Spleen (tissue), 11 donors: ENCODE measurements around the gene SHANK2. TPM values are rescaled to one million over a fixed set of nuclear protein-coding genes. Genes with fewer than 3 reads are reported as not detected.
"Not testable (repeated sequence)": the region's sequence is repeated elsewhere in the genome, so short reads cannot be mapped to it uniquely, and the experiment has no call there.

Experiments used
- DNase-seq: peaks from one replicate; pipeline ENCODE4 v3.0.0-alpha.2; 2020
- H3K27ac ChIP-seq, 8 donors: fragments of 200-600 bp; sonication (generic) in 7 of 8; 1 replicate in 4 of 8; 2 replicates in 4 of 8; pipeline versions ENCODE4 v1.5.0 to v1.8.0; 2016 to 2021; ENCODE audit warnings: inconsistent platforms in 4 of 8, mild to moderate bottlenecking in 4 of 8, moderate library complexity in 1 of 8
- H3K27me3 ChIP-seq, 7 donors: fragments of 200-600 bp; sonication (generic) in 6 of 7; replicated peaks in 1 of 7; 1 replicate in 4 of 7; 2 replicates in 3 of 7; pipeline versions ENCODE4 v1.5.0 to v1.8.0; 2016 to 2021; ENCODE audit warnings: inconsistent platforms in 3 of 7, mild to moderate bottlenecking in 1 of 7
- H3K36me3 ChIP-seq, 6 donors: fragments of 200-600 bp; sonication (generic) in 5 of 6; 1 replicate in 4 of 6; 2 replicates in 2 of 6; pipeline versions ENCODE4 v1.5.0 to v1.8.0; 2016 to 2021; ENCODE audit warnings: inconsistent platforms in 2 of 6
- H3K4me1 ChIP-seq, 6 donors: fragments of 200-600 bp; sonication (generic) in 5 of 6; 1 replicate in 3 of 6; 2 replicates in 3 of 6; pipeline versions ENCODE4 v1.5.0 to v1.8.0; 2016 to 2021; ENCODE audit warnings: inconsistent platforms in 3 of 6
- H3K4me3 ChIP-seq, 8 donors: fragments of 200-600 bp; sonication (generic) in 7 of 8; 1 replicate in 4 of 8; 2 replicates in 4 of 8; pipeline versions ENCODE4 v1.5.0 to v1.8.0; 2016 to 2021; ENCODE audit warnings: inconsistent platforms in 4 of 8, mild to moderate bottlenecking in 4 of 8, moderate library complexity in 2 of 8
- H3K9me3 ChIP-seq, 8 donors: fragments of 200-600 bp; sonication (generic) in 7 of 8; 1 replicate in 4 of 8; 2 replicates in 4 of 8; pipeline versions ENCODE4 v1.5.0 to v1.8.0; 2016 to 2021; ENCODE audit warnings: inconsistent platforms in 4 of 8
- POLR2A ChIP-seq, 3 donors: fragments of 450-650 bp; IDR thresholded peaks; one replicate each; pipeline ENCODE4 v1.5.1; 2017; ENCODE audit warnings: antibody characterized with exemption in 3 of 3, mild to moderate bottlenecking in 1 of 3
- POLR2AphosphoS5 ChIP-seq, 3 donors: sonication (generic); formaldehyde crosslinking; IDR thresholded peaks; one replicate each; pipeline ENCODE4 v1.5.1; 2017; ENCODE audit warnings: antibody characterized with exemption in 3 of 3
- WGBS, 5 donors: extraction: QIAGEN DNeasy Blood & Tissue Kit in 3 of 5; methylation state at CpG; one replicate each; pipeline versions ENCODE4 v1.1.5 to v1.1.7; 2013 to 2018; 5-methylcytosine and 5-hydroxymethylcytosine counted together
- intact Hi-C: fragments of 100-400 bp; cut with DNase I; formaldehyde crosslinking; loops from one replicate; pipeline ENCODE4 v1.15.0; 2023; ENCODE audit warnings: low total_unique reads
- polyA plus RNA-seq, 3 donors: library from polyadenylated mRNA; stranded (reverse); fragments of 200-250 nt; gene quantifications; one replicate each; pipeline ENCODE4 v1.2.1, GENCODE V29; 2013
- total RNA-seq, 7 donors: library from RNA; depleted of rRNA in 3 of 7; stranded (reverse); fragments of >200 nt in 3 of 7; fragmentation: NEBNext Ultra II Directional in 4 of 7; extraction: Animal tissue kit (Norgen Biotek cat#: 25700) in 4 of 7; gene quantifications; one replicate each; pipeline versions ENCODE4 v1.1.0 to v1.2.1, GENCODE V29; 2016 to 2021
- TF ChIP-seq, protein P1 (sequence below), 11 experiments: fragments of 200-600 bp in 7 of 11; fragments of 450-650 bp in 4 of 11; sonication (generic) in 4 of 11; IDR thresholded peaks in 8 of 11; conservative IDR thresholded peaks in 3 of 11; 1 replicate in 7 of 11; 2 replicates in 4 of 11; pipeline versions ENCODE4 v1.4.0 to v1.8.0; 2016 to 2021; ENCODE audit warnings: antibody characterized with exemption in 11 of 11, inconsistent platforms in 4 of 11, mild to moderate bottlenecking in 1 of 11
- donor health status: healthy with polysubstance abuse.
- donor health status: DM: no; HTN: no; CAD: no; lungs with moderate emphysema.
- donor health status: DM: no; HTN: no; CAD: no.
- donor health status: Bipolar disorder and iron deficiency.
- donor health status: healthy.
- donor health status: DM: no; HTN: no; CAD: no.
- donor health status: DM: yes; HTN: yes; CAD: no.

Gene SHANK2
- total and polyA plus RNA-seq, 10 donors = 0.30 to 23.8 (median 9.4) TPM

- 83 to 88% (median 84%) methylated on average over 8 of the region's 8 CpGs for WGBS, 5 donors
- intact Hi-C loops = no loop called here
- TF ChIP-seq, protein P1, sequence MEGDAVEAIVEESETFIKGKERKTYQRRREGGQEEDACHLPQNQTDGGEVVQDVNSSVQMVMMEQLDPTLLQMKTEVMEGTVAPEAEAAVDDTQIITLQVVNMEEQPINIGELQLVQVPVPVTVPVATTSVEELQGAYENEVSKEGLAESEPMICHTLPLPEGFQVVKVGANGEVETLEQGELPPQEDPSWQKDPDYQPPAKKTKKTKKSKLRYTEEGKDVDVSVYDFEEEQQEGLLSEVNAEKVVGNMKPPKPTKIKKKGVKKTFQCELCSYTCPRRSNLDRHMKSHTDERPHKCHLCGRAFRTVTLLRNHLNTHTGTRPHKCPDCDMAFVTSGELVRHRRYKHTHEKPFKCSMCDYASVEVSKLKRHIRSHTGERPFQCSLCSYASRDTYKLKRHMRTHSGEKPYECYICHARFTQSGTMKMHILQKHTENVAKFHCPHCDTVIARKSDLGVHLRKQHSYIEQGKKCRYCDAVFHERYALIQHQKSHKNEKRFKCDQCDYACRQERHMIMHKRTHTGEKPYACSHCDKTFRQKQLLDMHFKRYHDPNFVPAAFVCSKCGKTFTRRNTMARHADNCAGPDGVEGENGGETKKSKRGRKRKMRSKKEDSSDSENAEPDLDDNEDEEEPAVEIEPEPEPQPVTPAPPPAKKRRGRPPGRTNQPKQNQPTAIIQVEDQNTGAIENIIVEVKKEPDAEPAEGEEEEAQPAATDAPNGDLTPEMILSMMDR (IDR thresholded peaks at IDR 0.05 in 8 of 11, conservative IDR thresholded peaks at IDR 0.05 in 3 of 11) = no peak
- TF ChIP-seq POLR2AphosphoS5 (IDR thresholded peaks at IDR 0.05) = no peak
- TF ChIP-seq POLR2A (IDR thresholded peaks at IDR 0.05) = no peak
- H3K27ac ChIP-seq = no peak overlapping the region
- H3K4me3 ChIP-seq = no peak overlapping the region
- H3K4me1 ChIP-seq = peaks cover 0 to 11% (median 3%) of the 10 kb centered on the region in 6 donors
- peaks cover 0 to 83% (median 0%) of the 10 kb centered on the region in 7 donors for H3K27me3 ChIP-seq
- DNase-seq = peak; percentile 17
- H3K9me3 ChIP-seq = no peaks in the 10 kb centered on the region
- no peaks in the 10 kb centered on the region for H3K36me3 ChIP-seq
Observed at GRCh38 chr11:71238285-71238875, 14.0 kb downstream of the SHANK2 start.

DNA sequence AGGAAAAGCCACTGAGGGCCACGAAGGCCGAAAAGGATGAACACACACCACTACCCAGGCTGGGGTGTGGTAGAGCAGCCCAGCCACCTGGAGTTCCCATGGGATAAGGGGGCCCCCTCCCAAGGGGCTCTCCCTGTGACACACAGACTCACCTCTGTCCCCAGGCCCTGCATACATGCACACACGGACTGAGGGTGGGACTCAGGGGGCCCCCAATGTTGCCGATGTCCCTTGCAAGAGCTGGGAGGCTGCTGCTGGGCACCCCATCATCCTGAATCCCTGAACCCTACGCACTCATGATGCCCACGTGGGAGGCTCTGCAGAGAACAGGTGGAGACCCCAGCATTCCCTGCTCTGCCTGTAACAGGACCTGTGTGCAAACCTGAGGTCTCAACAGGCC is 14.5 kb downstream of the SHANK2 start:
- 64 to 81% (median 77%) methylated on average over 1 to 6 of the region's 6 CpGs for whole genome bisulfite sequencing, 5 donors
- peak; percentile 35 for DNase-seq

DNA sequence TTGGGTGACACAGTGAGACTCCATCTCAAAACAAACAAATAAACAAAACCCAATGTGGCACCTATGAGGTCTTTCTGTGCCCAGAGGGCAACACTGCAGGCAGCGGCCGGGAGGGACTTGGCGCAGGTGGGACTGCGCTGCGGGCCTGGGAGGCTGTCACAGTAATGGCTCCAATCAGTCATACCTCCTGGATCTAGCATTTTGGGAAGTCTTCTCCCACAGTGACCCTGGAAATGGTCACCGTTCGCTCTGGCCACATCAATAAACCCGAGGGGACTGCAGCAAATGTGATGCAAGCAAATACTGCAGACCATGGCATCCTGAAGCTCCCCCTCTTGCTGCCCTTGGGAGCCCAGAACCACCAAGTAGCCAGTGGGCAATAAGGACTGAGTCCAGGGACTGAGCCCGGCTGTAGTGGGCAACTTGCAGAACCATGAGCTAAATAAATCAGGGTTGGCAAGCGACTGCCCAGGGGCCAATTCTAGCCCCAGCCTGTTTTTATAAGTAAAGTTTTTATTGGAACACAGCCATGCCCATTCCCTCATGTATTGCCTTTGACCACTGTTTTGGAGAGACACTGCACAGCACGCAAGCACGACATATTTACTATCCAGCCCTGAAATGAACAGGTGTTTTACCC is 15.4 kb downstream of the SHANK2 start:
- DNase-seq = peak; percentile 29
- peaks cover 0 to 75% (median 0%) of the 10 kb centered on the region in 7 donors for H3K27me3 ChIP-seq
- WGBS, 5 donors = 81 to 89% (median 85%) methylated on average over 9 to 12 of the region's 12 CpGs

More for the DNA sequence above, 14.5 kb downstream of the SHANK2 start:
- H3K9me3 ChIP-seq = no peaks in the 10 kb centered on the region
- no peaks in the 10 kb centered on the region for H3K36me3 ChIP-seq
- H3K4me3 ChIP-seq = no peak overlapping the region
- H3K27ac ChIP-seq = no peak overlapping the region
- H3K4me1 ChIP-seq = peaks cover 0 to 11% (median 3%) of the 10 kb centered on the region in 6 donors
- peaks cover 0 to 82% (median 0%) of the 10 kb centered on the region in 7 donors for H3K27me3 ChIP-seq
- no peak for TF ChIP-seq POLR2A (IDR thresholded peaks at IDR 0.05)
- intact Hi-C loops = no loop called here

GRCh38 chr11:71235719-71236118 is 16.7 kb downstream of the SHANK2 start:
- DNase-seq = peak; percentile 45
- Histone ChIP-seq H3K36me3 (no peaks in the 10 kb centered on the region), H3K27ac (no peak overlapping the region), H3K9me3 (no peaks in the 10 kb centered on the region), H3K27me3 (peaks cover 0 to 62% (median 0%) of the 10 kb centered on the region in 7 donors), H3K4me1 (peaks cover 0 to 3% (median 0%) of the 10 kb centered on the region in 6 donors), H3K4me3 (no peak overlapping the region)
- WGBS, 5 donors = 78 to 90% (median 83%) methylated on average over 7 to 8 of the region's 8 CpGs
- no peak for TF ChIP-seq POLR2A (IDR thresholded peaks at IDR 0.05)
- TF ChIP-seq, protein P1 (IDR thresholded peaks at IDR 0.05 in 8 of 11, conservative IDR thresholded peaks at IDR 0.05 in 3 of 11) = no peak
- no peak for TF ChIP-seq POLR2AphosphoS5 (IDR thresholded peaks at IDR 0.05)
- intact Hi-C loops = no loop called here

More for the DNA sequence above, 15.4 kb downstream of the SHANK2 start:
- intact Hi-C loops = no loop called here
- TF ChIP-seq POLR2AphosphoS5 (IDR thresholded peaks at IDR 0.05) = no peak
- TF ChIP-seq, protein P1 (IDR thresholded peaks at IDR 0.05 in 8 of 11, conservative IDR thresholded peaks at IDR 0.05 in 3 of 11) = no peak
- TF ChIP-seq POLR2A (IDR thresholded peaks at IDR 0.05) = no peak
- Histone ChIP-seq H3K9me3 (no peaks in the 10 kb centered on the region), H3K36me3 (no peaks in the 10 kb centered on the region), H3K4me1 (peaks cover 0 to 11% (median 3%) of the 10 kb centered on the region in 6 donors), H3K27ac (no peak overlapping the region), H3K4me3 (no peak overlapping the region)

GRCh38 chr11:71233896-71234852 is 18.2 kb downstream of the SHANK2 start:
- peak; percentile 51 for DNase-seq
- H3K27ac ChIP-seq, intact Hi-C loops, H3K4me1 ChIP-seq, H3K4me3 ChIP-seq, H3K9me3 ChIP-seq, H3K36me3 ChIP-seq: not testable (repeated sequence)
- peaks cover 0 to 47% (median 0%) of the 10 kb centered on the region in 7 donors for H3K27me3 ChIP-seq
- 81 to 90% (median 85%) methylated on average over 21 to 22 of the region's 22 CpGs for WGBS, 5 donors
